ENCODE data around the gene RASGRF1. TPM values are rescaled to one million over a fixed set of nuclear protein-coding genes. Genes with fewer than 3 reads are reported as not detected.

Gene RASGRF1
- total and polyA plus RNA-seq, 7 donors = 0.14 to 1.2 (median 0.58) TPM; not detected in 1

DNA sequence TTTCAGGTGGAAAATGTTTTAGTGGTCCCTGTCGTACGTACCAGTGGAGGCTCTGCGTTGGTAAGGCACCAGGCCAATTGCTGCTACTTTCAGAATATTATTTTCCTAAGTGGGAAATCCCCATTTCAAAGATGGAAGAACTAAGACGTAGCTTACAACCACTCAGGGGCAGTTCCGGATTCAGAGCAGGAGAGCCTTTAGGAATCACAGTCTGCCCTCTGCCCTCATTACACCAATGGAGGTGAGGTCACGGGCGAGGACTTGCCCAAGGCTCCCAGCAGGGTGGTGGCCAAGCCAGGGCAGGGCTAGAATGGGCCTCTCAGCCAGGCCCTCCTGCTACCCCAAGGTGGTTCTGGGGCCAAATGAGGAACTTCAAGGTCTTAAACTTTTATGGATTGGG lies 72.6 kb downstream of the RASGRF1 start:
- Histone ChIP-seq H3K36me3 (no peaks in the 10 kb centered on the region), H3K27me3 (no peaks in the 10 kb centered on the region), H3K9me3 (no peaks in the 10 kb centered on the region), H3K4me1 (no peaks in the 10 kb centered on the region), H3K4me3 (no peak overlapping the region), H3K27ac (no peak overlapping the region)
- 79 to 83% methylated on average over 7 of the region's 7 CpGs for WGBS, 2 donors
- no peak for DNase-seq
- TF ChIP-seq POLR2AphosphoS5 (IDR thresholded peaks at IDR 0.05) = no peak
- no peak for TF ChIP-seq POLR2A (IDR thresholded peaks at IDR 0.05)
- TF ChIP-seq, protein P1, sequence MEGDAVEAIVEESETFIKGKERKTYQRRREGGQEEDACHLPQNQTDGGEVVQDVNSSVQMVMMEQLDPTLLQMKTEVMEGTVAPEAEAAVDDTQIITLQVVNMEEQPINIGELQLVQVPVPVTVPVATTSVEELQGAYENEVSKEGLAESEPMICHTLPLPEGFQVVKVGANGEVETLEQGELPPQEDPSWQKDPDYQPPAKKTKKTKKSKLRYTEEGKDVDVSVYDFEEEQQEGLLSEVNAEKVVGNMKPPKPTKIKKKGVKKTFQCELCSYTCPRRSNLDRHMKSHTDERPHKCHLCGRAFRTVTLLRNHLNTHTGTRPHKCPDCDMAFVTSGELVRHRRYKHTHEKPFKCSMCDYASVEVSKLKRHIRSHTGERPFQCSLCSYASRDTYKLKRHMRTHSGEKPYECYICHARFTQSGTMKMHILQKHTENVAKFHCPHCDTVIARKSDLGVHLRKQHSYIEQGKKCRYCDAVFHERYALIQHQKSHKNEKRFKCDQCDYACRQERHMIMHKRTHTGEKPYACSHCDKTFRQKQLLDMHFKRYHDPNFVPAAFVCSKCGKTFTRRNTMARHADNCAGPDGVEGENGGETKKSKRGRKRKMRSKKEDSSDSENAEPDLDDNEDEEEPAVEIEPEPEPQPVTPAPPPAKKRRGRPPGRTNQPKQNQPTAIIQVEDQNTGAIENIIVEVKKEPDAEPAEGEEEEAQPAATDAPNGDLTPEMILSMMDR (IDR thresholded peaks at IDR 0.05) = no peak
- no peak for TF ChIP-seq EP300 (IDR thresholded peaks at IDR 0.05)
- intact Hi-C loops (cut with DNase I) = no loop called here

GRCh38 chr15:79016527-79017170 lies 73.9 kb downstream of the RASGRF1 start:
- no peak for TF ChIP-seq POLR2AphosphoS5 (IDR thresholded peaks at IDR 0.05)
- TF ChIP-seq POLR2A (IDR thresholded peaks at IDR 0.05) = no peak
- TF ChIP-seq EP300 (IDR thresholded peaks at IDR 0.05) = no peak
- TF ChIP-seq, protein P1 (IDR thresholded peaks at IDR 0.05) = no peak
- Histone ChIP-seq H3K4me3 (no peak overlapping the region), H3K36me3 (no peaks in the 10 kb centered on the region), H3K27ac (no peak overlapping the region), H3K4me1 (no peaks in the 10 kb centered on the region), H3K9me3 (no peaks in the 10 kb centered on the region), H3K27me3 (no peaks in the 10 kb centered on the region)
- intact Hi-C loops (cut with DNase I) = no loop called here
- DNase-seq = no peak
- 85 to 90% methylated on average over 10 of the region's 10 CpGs for WGBS, 2 donors

- intact Hi-C loops (cut with DNase I) = no loop called here
- DNase-seq = no peak
- WGBS, 2 donors = 76 to 78% methylated on average over 3 of the region's 3 CpGs
Measured at GRCh38 chr15:79015416-79015815, 75.2 kb downstream of the RASGRF1 start.

GRCh38 chr15:79010278-79010677 lies 80.3 kb downstream of the RASGRF1 start:
- Histone ChIP-seq H3K9me3 (no peaks in the 10 kb centered on the region), H3K27me3 (no peaks in the 10 kb centered on the region), H3K4me3 (no peak overlapping the region), H3K27ac (no peak overlapping the region), H3K4me1 (no peaks in the 10 kb centered on the region), H3K36me3 (no peaks in the 10 kb centered on the region)
- TF ChIP-seq POLR2A (IDR thresholded peaks at IDR 0.05) (no peak), POLR2AphosphoS5 (IDR thresholded peaks at IDR 0.05) (no peak), EP300 (IDR thresholded peaks at IDR 0.05) (no peak)
- TF ChIP-seq, protein P1 (IDR thresholded peaks at IDR 0.05) = no peak
- DNase-seq = no peak
- 88 to 98% methylated on average over 2 of the region's 2 CpGs for WGBS, 2 donors
- intact Hi-C loops (cut with DNase I) = no loop called here

More at GRCh38 chr15:79015416-79015815, 75.2 kb downstream of the RASGRF1 start:
- H3K36me3 ChIP-seq = no peaks in the 10 kb centered on the region
- H3K4me1 ChIP-seq = no peaks in the 10 kb centered on the region
- H3K27me3 ChIP-seq = no peaks in the 10 kb centered on the region
- H3K4me3 ChIP-seq = no peak overlapping the region
- H3K9me3 ChIP-seq = no peaks in the 10 kb centered on the region
- no peak overlapping the region for H3K27ac ChIP-seq
- TF ChIP-seq, protein P1 (IDR thresholded peaks at IDR 0.05) = no peak

GRCh38 chr15:79009379-79009778 lies 81.2 kb downstream of the RASGRF1 start:
- Histone ChIP-seq H3K9me3 (no peaks in the 10 kb centered on the region), H3K4me3 (no peak overlapping the region), H3K27me3 (no peaks in the 10 kb centered on the region), H3K36me3 (no peaks in the 10 kb centered on the region), H3K4me1 (no peaks in the 10 kb centered on the region), H3K27ac (no peak overlapping the region)
- intact Hi-C loops (cut with DNase I) = no loop called here
- TF ChIP-seq EP300 (IDR thresholded peaks at IDR 0.05) = no peak
- TF ChIP-seq POLR2AphosphoS5 (IDR thresholded peaks at IDR 0.05) = no peak
- no peak for TF ChIP-seq POLR2A (IDR thresholded peaks at IDR 0.05)
- TF ChIP-seq, protein P1 (IDR thresholded peaks at IDR 0.05) = no peak
- WGBS, 2 donors = 75 to 78% methylated on average over 4 of the region's 4 CpGs
- no peak for DNase-seq
